A549 (cell line): Measurements from ENCODE around the gene FNBP1L. TPM values are rescaled to one million over a fixed set of nuclear protein-coding genes. Genes with fewer than 3 reads are reported as not detected.

Experiments used
- ATAC-seq, 2 experiments: fragments of 200-7000 bp in 1 of 2; fragments of >200 bp in 1 of 2; cut with Nextera tagmentation in 1 of 2; cut with Tn5 transposase in 1 of 2; 3 replicates each; pipeline versions ENCODE4 v1.8.0 to v1.9.1; 2018 to 2020; ENCODE audit warnings: mild to moderate bottlenecking in 1 of 2, moderate library complexity in 1 of 2
- CTCF ChIA-PET: fragments of 300-600 bp; sonication (Branson Sonifier 250); formaldehyde crosslinking; extraction: SDS; loops from one replicate; lab custom pipeline; 2021; ENCODE audit warnings: antibody characterized with exemption, inconsistent platforms; lab: Yijun Ruan, JAX
- POLR2A ChIA-PET: fragments of 350-600 bp; formaldehyde crosslinking; extraction: SDS; loops from one replicate; lab custom pipeline; 2021; ENCODE audit warnings: antibody characterized with exemption, inconsistent platforms; lab: Yijun Ruan, JAX
- DNase-seq, 2 experiments: peaks; one replicate each; pipeline versions ENCODE4 v3.0.0 to v3.0.0-alpha.2; 2011 to 2016; ENCODE audit warnings: low read depth in 1 of 2, low spot score in 1 of 2
- FAIRE-seq: peaks from 2 replicates; lab custom pipeline; 2011; peaks lifted over from hg19 to GRCh38; lab: Jason Lieb, UNC
- H3K27ac ChIP-seq, 2 experiments: fragments of >200 bp; sonication (Bioruptor Twin); formaldehyde crosslinking; 3 replicates each; pipeline ENCODE4 v1.5.1; 2016 to 2017
- H3K4me1 ChIP-seq: fragments of >200 bp; sonication (Bioruptor Twin); formaldehyde crosslinking; 3 replicates; pipeline ENCODE4 v1.6.1; 2016
- H3K4me2 ChIP-seq: fragments of >200 bp; sonication (Bioruptor Twin); formaldehyde crosslinking; 3 replicates; pipeline ENCODE4 v1.6.1; 2016
- H3K4me3 ChIP-seq: fragments of >200 bp; sonication (Bioruptor Twin); formaldehyde crosslinking; 3 replicates; pipeline ENCODE4 v1.5.1; 2016
- H3K9me3 ChIP-seq: fragments of >200 bp; sonication (Bioruptor Twin); formaldehyde crosslinking; 3 replicates; pipeline ENCODE4 v1.6.1; 2016
- BCL3 ChIP-seq: fragments of >200 bp; sonication (Bioruptor Twin); formaldehyde crosslinking; IDR thresholded peaks from 3 replicates; pipeline ENCODE4 v1.6.1; 2016
- CBX2 ChIP-seq: fragments of 200-600 bp; sonication (generic); IDR thresholded peaks from 2 replicates; pipeline ENCODE4 v1.6.1; 2016; ENCODE audit warnings: low read depth, mild to moderate bottlenecking, borderline replicate concordance
- CBX8 ChIP-seq: fragments of 200-600 bp; sonication (generic); IDR thresholded peaks from 2 replicates; pipeline ENCODE4 v1.6.1; 2016
- FOSL2 ChIP-seq, 2 experiments: fragments of 450-650 bp in 1 of 2; fragments of >200 bp in 1 of 2; sonication (Bioruptor Twin) in 1 of 2; formaldehyde crosslinking; IDR thresholded peaks; 2 replicates each; pipeline versions ENCODE4 v1.5.0 to v1.6.1; 2016 to 2020; ENCODE audit warnings: mild to moderate bottlenecking in 1 of 2, moderate library complexity in 1 of 2
- HEYL ChIP-seq: fragments of 250-450 bp; sonication (Bioruptor Pico); IDR thresholded peaks from 2 replicates; pipeline ENCODE4 v1.8.0; 2021; ENCODE audit warnings: mild to moderate bottlenecking, moderate library complexity
- HMGXB4 ChIP-seq: fragments of 250-450 bp; sonication (Bioruptor Pico); IDR thresholded peaks from 2 replicates; pipeline ENCODE4 v1.5.0; 2021; ENCODE audit warnings: mild to moderate bottlenecking, moderate library complexity, borderline replicate concordance
- HOXA7 ChIP-seq: fragments of 250-450 bp; sonication (Bioruptor Pico); IDR thresholded peaks from 2 replicates; pipeline ENCODE4 v1.5.0; 2020; ENCODE audit warnings: mild to moderate bottlenecking, moderate library complexity
- JUN ChIP-seq, 2 experiments: fragments of >200 bp; sonication (Bioruptor Twin); formaldehyde crosslinking; IDR thresholded peaks; 2 replicates in 1 of 2; 3 replicates in 1 of 2; pipeline ENCODE4 v1.6.1; 2016 to 2017
- MAFK ChIP-seq: fragments of 450-650 bp; IDR thresholded peaks from 2 replicates; pipeline ENCODE4 v1.6.1; 2014; ENCODE audit not compliant: partially characterized antibody
- MYC ChIP-seq: IDR thresholded peaks from 2 replicates; pipeline ENCODE4 v1.6.1; 2012; ENCODE audit warnings: mild to moderate bottlenecking, inconsistent platforms, low read length, improper control_type of control experiment, borderline replicate concordance
- NR3C1 ChIP-seq: fragments of >200 bp; sonication (Bioruptor Twin); formaldehyde crosslinking; IDR thresholded peaks from 3 replicates; pipeline ENCODE4 v1.6.1; 2017
- RARB ChIP-seq: fragments of 250-450 bp; sonication (Bioruptor Pico); IDR thresholded peaks from 2 replicates; pipeline ENCODE4 v1.8.0; 2021; ENCODE audit warnings: mild to moderate bottlenecking, moderate library complexity
- REST ChIP-seq: fragments of 200-600 bp; sonication (generic); IDR thresholded peaks from 2 replicates; pipeline ENCODE4 v1.6.1; 2016; ENCODE audit warnings: antibody characterized with exemption, mild to moderate bottlenecking, moderate library complexity
- SREBF2 ChIP-seq: fragments of 450-650 bp; IDR thresholded peaks from 2 replicates; pipeline ENCODE4 v1.6.1; 2014; ENCODE audit warnings: mild to moderate bottlenecking, moderate library complexity
- TFCP2L1 ChIP-seq: fragments of 250-450 bp; sonication (Bioruptor Pico); IDR thresholded peaks from 2 replicates; pipeline ENCODE4 v1.5.0; 2021; ENCODE audit warnings: mild to moderate bottlenecking
- ZC3H11A ChIP-seq: fragments of 450-650 bp; IDR thresholded peaks from 2 replicates; pipeline ENCODE4 v1.6.1; 2014; ENCODE audit warnings: antibody characterized with exemption, mild to moderate bottlenecking
- ZSCAN20 ChIP-seq: fragments of 250-450 bp; sonication (Bioruptor Pico); IDR thresholded peaks from 2 replicates; pipeline ENCODE4 v1.8.0; 2022; ENCODE audit warnings: mild to moderate bottlenecking, moderate library complexity
- WGBS: methylation state at CpG from one replicate; pipeline ENCODE4 v1.1.6; 2017; ENCODE audit errors: missing lambda C conversion rate; 5-methylcytosine and 5-hydroxymethylcytosine counted together
- polyA plus RNA-seq, 4 experiments: library from polyadenylated mRNA; depleted of rRNA in 3 of 4; stranded (reverse); fragments of >200 nt; fragmentation: RNase III in 1 of 4; extraction: RNeasy Plus Mini Kit Qiagen cat#74134 plus additional on column Dnase treatment in 1 of 4; gene quantifications; 2 replicates in 3 of 4; 3 replicates in 1 of 4; pipeline ENCODE4 v1.2.3, GENCODE V29; 2011 to 2017

Gene FNBP1L
- polyA plus RNA-seq, 2 of the 4 experiments (the other 2 are of a cell fraction): 19.8 to 42.3 TPM

GRCh38 chr1:93592551-93592949, 144.6 kb downstream of the FNBP1L start:
- H3K4me2 ChIP-seq: peak overlapping the region; percentile 77
- peak overlapping the region; percentile 79 to 81 for H3K27ac ChIP-seq
- WGBS: 67% methylated on average over 6 of the region's 6 CpGs
- no peaks in the 10 kb centered on the region for H3K9me3 ChIP-seq
- ChIA-PET CTCF (interaction anchor here (1.1 to 1.9 kb wide), 4 partner anchors 9 to 254 kb away, joined by 3 to 6 read pairs (median 4); no protein-coding TSS in a partner anchor), POLR2A (no interaction called here)
- H3K4me3 ChIP-seq: no peak overlapping the region
- peaks cover 86% of the 10 kb centered on the region for H3K4me1 ChIP-seq
- ATAC-seq (peak; percentile 40 to 57; a peak in 3 of 6 replicates), DNase-seq (no peak), FAIRE-seq (no peak)
- TF ChIP-seq CBX8: no peak

GRCh38 chr1:93593854-93594602, 146.1 kb downstream of the FNBP1L start:
- H3K4me1 ChIP-seq: peaks cover 87% of the 10 kb centered on the region
- peak overlapping the region in 1 of 2 experiments; percentile 81; a peak in 3 of 6 replicates for H3K27ac ChIP-seq
- ChIA-PET CTCF (interaction anchor here (1.5 kb wide), 1 partner anchor 10 kb away, joined by 3 read pairs; no protein-coding TSS in a partner anchor), POLR2A (no interaction called here)
- H3K9me3 ChIP-seq: no peaks in the 10 kb centered on the region
- ATAC-seq (no peak), DNase-seq (no peak), FAIRE-seq (no peak)
- TF ChIP-seq SREBF2: no peak
- peak; percentile 50 for TF ChIP-seq MAFK
- WGBS: 84% methylated on average over 13 of the region's 13 CpGs
- H3K4me3 ChIP-seq: no peak overlapping the region
- H3K4me2 ChIP-seq: 0 out of 3 replicates have a peak overlapping the region, but pooled peaks have one; percentile 12

- Histone ChIP-seq H3K4me1 (peaks cover 92% of the 10 kb centered on the region), H3K9me3 (no peaks in the 10 kb centered on the region), H3K4me2 (0 out of 3 replicates have a peak overlapping the region, but pooled peaks have one; percentile 12), H3K27ac (peak overlapping the region in 1 of 2 experiments; percentile 81; a peak in 3 of 6 replicates), H3K4me3 (no peak overlapping the region)
- ATAC-seq: no peak
- 100% methylated on average over 1 of the region's 1 CpG for WGBS
- DNase-seq: no peak
- TF ChIP-seq CBX2: no peak
- no peak for TF ChIP-seq NR3C1
- TF ChIP-seq ZSCAN20 (CRISPR knock-in tag): no peak
- TF ChIP-seq JUN (IDR thresholded peaks at IDR 0.05): no peak
- TF ChIP-seq HOXA7 (CRISPR knock-in tag): no peak
- TF ChIP-seq HEYL: no peak
- no peak for TF ChIP-seq REST
- TF ChIP-seq HMGXB4: no peak
- no peak for TF ChIP-seq CBX8
- TF ChIP-seq TFCP2L1 (CRISPR knock-in tag): no peak
- TF ChIP-seq MYC: no peak
- no peak for TF ChIP-seq ZC3H11A
- no peak for TF ChIP-seq FOSL2 (IDR thresholded peaks at IDR 0.05)
- TF ChIP-seq FOSL2 (CRISPR knock-in tag; IDR thresholded peaks at IDR 0.05): no peak
- TF ChIP-seq RARB: no peak
- TF ChIP-seq BCL3: no peak
- POLR2A ChIA-PET: no interaction called here
- CTCF ChIA-PET: no interaction called here
- FAIRE-seq: no peak
Measured at GRCh38 chr1:93594603-93594880, 146.6 kb downstream of the FNBP1L start.
